ENCODE measurements around the gene ALDH3B2. TPM values are rescaled to one million over a fixed set of nuclear protein-coding genes. Genes with fewer than 3 reads are reported as not detected.

Gene ALDH3B2
- total and polyA plus RNA-seq, 2 of the 8 experiments (the other 6 are each of a cell fraction or from before 2014, with no cell fraction given), result not detected

DNA sequence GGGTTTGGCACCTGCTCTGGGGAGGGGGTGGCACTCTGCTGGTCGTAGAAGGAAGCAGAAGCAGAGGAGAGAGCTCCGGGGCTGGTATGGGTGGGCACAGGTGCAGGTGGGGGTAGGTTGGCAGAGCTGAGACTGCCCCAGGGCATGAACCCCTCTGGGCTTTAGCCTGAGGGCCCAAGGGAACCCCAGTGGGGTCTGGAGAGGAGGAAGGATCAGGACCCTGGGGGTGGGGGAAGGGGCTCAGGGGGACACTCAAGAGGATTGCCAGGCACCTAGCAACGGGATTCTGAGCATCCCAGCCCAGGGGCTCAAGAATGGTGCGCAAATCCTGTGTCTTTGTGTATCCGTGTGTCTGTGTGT lies 6.3 kb downstream of the ALDH3B2 start:
- H4K20me1 ChIP-seq (replicated peaks in 1 of 2; ENCODE audit: control insufficient read depth in 1 of 2, insufficient read depth in 2 of 2, low read length in 2 of 2), result peaks cover 0 to 2% of the 10 kb centered on the region in 2 experiments
- no peak overlapping the region for H4K5ac ChIP-seq (ENCODE audit: insufficient read length, low read depth, low read length)
- H2BK12ac ChIP-seq (ENCODE audit: low read depth, low read length), result no peak overlapping the region
- H2BK15ac ChIP-seq (ENCODE audit: low read length), result no peak overlapping the region
- no peak overlapping the region for H2AK5ac ChIP-seq (ENCODE audit: low read depth, low read length)
- no peaks in the 10 kb centered on the region for H3K36me3 ChIP-seq (ENCODE audit: control insufficient read depth in 2 of 4, insufficient read depth in 4 of 4, low read length in 3 of 4)
- H3K4me2 ChIP-seq (ENCODE audit: insufficient read depth in 1 of 2, low read depth in 2 of 2, low read length in 2 of 2), result no peak overlapping the region
- TF ChIP-seq HDAC6 (IDR thresholded peaks at IDR 0.05; ENCODE audit: low read depth, low read length), result no peak
- no peak for TF ChIP-seq RBBP5 (IDR thresholded peaks at IDR 0.05; ENCODE audit: borderline replicate concordance, low read depth, low read length)
- no peak for TF ChIP-seq SAP30 (IDR thresholded peaks at IDR 0.05; ENCODE audit: insufficient read depth, insufficient replicate concordance, low read length)
- FAIRE-seq (no peak), DNase-seq (ENCODE audit: low read depth in 1 of 2, low spot score in 2 of 2) (no peak)
- H3K14ac ChIP-seq (ENCODE audit: insufficient read length), result no peak overlapping the region
- no peak overlapping the region for H2AFZ ChIP-seq (ENCODE audit: low read length)
- H4K91ac ChIP-seq (replicated peaks; ENCODE audit: insufficient read length, low read length), result no peak overlapping the region
- no peak overlapping the region for H2BK120ac ChIP-seq (replicated peaks; ENCODE audit: low read depth, low read length)
- no peak overlapping the region for H3K4ac ChIP-seq (replicated peaks; ENCODE audit: insufficient read length, low read depth, low read length)
- H3K79me1 ChIP-seq (ENCODE audit: low read depth, low read length), result no peaks in the 10 kb centered on the region
- H3K9ac ChIP-seq (replicated peaks in 1 of 4; ENCODE audit: extremely low read depth in 1 of 4, low read depth in 3 of 4, low read length in 3 of 4), result no peak overlapping the region
- no peaks in the 10 kb centered on the region for H3K79me2 ChIP-seq (ENCODE audit: control insufficient read depth in 1 of 2, insufficient read depth in 2 of 2, low read length in 2 of 2)
- H3K27ac ChIP-seq (ENCODE audit: low read depth, low read length), result no peak overlapping the region; the same call in 1 of the 2 replicates
- POLR2A ChIA-PET (ENCODE audit: partially characterized antibody), result no interaction called here
- no peak overlapping the region for H3K4me3 ChIP-seq (ENCODE audit: extremely low read depth in 1 of 4, insufficient read depth in 2 of 4, low read depth in 3 of 4, low read length in 4 of 4)
- no peak overlapping the region for H3K56ac ChIP-seq (replicated peaks; ENCODE audit: insufficient read length, low read depth, low read length)
- H3K27me3 ChIP-seq (replicated peaks in 1 of 4; ENCODE audit: control insufficient read depth in 3 of 4, extremely low read depth in 1 of 4, insufficient read depth in 3 of 4, low read length in 3 of 4), result no peaks in the 10 kb centered on the region
- 77% methylated on average over 5 of the region's 5 CpGs; no CpG with 5 or more reads in 1 of the 2 experiments for WGBS, 2 experiments (ENCODE audit: extremely low coverage in 1 of 2, insufficient coverage in 1 of 2, insufficient read length in 1 of 2, insufficient replicate concordance in 2 of 2, low coverage in 1 of 2, low lambda C conversion rate in 2 of 2, missing lambda C conversion rate in 1 of 2)
- CTCF ChIA-PET (ENCODE audit: partially characterized antibody), result interaction anchor here (0.6 to 4.4 kb wide), 8 partner anchors 9 to 124 kb away, joined by 3 to 29 read pairs (median 4); no protein-coding TSS in a partner anchor
- H2BK5ac ChIP-seq (ENCODE audit: low read depth, low read length), result no peak overlapping the region
- H3K18ac ChIP-seq (ENCODE audit: extremely low read depth, low read length), result no peak overlapping the region
- H3K23ac ChIP-seq (ENCODE audit: insufficient read length), result no peak overlapping the region
- no peak overlapping the region for H2BK20ac ChIP-seq (ENCODE audit: low read length)
- H3K23me2 ChIP-seq (ENCODE audit: low read depth, low read length), result peaks cover 14% of the 10 kb centered on the region; the same call in 1 of the 2 replicates
- H4K8ac ChIP-seq (ENCODE audit: extremely low read depth, insufficient read depth, low read length), result no peak overlapping the region
- no peaks in the 10 kb centered on the region for H3K9me3 ChIP-seq (ENCODE audit: insufficient read depth in 2 of 2, low read depth in 1 of 2, low read length in 1 of 2)
- H3K4me1 ChIP-seq (replicated peaks in 1 of 4; ENCODE audit: control insufficient read depth in 3 of 4, insufficient read depth in 4 of 4, low read length in 3 of 4), result no peaks in the 10 kb centered on the region

Measured in H1 (cell line).